Fibroblast of pulmonary artery (primary cell): ENCODE results near the gene UBL7.
A peak's percentile ranks its signal among the peaks of the same experiment; 100 is the strongest.
"Not testable (repeated sequence)": the region's sequence is repeated elsewhere in the genome, so short reads cannot be mapped to it uniquely, and the experiment has no call there.

ENCODE experiments used
- DNase-seq: peaks from one replicate; pipeline ENCODE4 v3.0.0-alpha.2; 2010; ENCODE audit warnings: low read depth
- H3K4me3 ChIP-seq: replicated peaks from 2 replicates; pipeline ENCODE4 v1.5.1; 2011; ENCODE audit warnings: low read depth, mild to moderate bottlenecking, control low read depth, low read length, moderate library complexity
- TF ChIP-seq, protein P1 (sequence below): IDR thresholded peaks from 2 replicates; pipeline ENCODE4 v1.5.1; 2011; ENCODE audit warnings: mild to moderate bottlenecking, control low read depth, low read length, inconsistent platforms; ENCODE audit errors: missing control alignments

Gene UBL7

DNA sequence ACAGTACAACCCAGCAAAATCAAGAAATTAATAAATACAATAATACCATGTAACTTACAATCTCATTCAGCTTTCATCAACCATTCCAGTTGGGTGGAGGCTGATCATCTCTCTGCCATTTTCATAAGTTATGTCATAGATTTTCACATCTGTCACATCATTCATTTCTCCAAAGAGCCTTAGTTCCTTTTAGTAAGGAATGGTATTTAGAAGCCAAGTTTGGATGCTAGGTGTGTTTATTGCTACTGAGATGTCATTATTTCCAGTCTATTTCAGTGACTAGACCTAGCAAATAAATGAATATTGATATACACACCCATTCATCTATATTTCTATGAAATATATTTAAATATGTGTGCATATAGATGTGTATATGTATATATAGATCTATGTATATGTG is 2.7 kb upstream of the UBL7 start:
- no peak for DNase-seq
- TF ChIP-seq, protein P1, sequence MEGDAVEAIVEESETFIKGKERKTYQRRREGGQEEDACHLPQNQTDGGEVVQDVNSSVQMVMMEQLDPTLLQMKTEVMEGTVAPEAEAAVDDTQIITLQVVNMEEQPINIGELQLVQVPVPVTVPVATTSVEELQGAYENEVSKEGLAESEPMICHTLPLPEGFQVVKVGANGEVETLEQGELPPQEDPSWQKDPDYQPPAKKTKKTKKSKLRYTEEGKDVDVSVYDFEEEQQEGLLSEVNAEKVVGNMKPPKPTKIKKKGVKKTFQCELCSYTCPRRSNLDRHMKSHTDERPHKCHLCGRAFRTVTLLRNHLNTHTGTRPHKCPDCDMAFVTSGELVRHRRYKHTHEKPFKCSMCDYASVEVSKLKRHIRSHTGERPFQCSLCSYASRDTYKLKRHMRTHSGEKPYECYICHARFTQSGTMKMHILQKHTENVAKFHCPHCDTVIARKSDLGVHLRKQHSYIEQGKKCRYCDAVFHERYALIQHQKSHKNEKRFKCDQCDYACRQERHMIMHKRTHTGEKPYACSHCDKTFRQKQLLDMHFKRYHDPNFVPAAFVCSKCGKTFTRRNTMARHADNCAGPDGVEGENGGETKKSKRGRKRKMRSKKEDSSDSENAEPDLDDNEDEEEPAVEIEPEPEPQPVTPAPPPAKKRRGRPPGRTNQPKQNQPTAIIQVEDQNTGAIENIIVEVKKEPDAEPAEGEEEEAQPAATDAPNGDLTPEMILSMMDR = no peak

GRCh38 chr15:74461847-74462511 is 1.0 kb upstream of the UBL7 start:
- TF ChIP-seq, protein P1 = no peak
- DNase-seq = no peak
- peak overlapping the region; percentile 94 for H3K4me3 ChIP-seq

More for the DNA sequence above, 2.7 kb upstream of the UBL7 start:
- no peak overlapping the region for H3K4me3 ChIP-seq

GRCh38 chr15:74460298-74460697 is 662 bp downstream of the UBL7 start:
- DNase-seq = no peak
- peak overlapping the region; percentile 94 for H3K4me3 ChIP-seq
- TF ChIP-seq, protein P1 = no peak

DNA sequence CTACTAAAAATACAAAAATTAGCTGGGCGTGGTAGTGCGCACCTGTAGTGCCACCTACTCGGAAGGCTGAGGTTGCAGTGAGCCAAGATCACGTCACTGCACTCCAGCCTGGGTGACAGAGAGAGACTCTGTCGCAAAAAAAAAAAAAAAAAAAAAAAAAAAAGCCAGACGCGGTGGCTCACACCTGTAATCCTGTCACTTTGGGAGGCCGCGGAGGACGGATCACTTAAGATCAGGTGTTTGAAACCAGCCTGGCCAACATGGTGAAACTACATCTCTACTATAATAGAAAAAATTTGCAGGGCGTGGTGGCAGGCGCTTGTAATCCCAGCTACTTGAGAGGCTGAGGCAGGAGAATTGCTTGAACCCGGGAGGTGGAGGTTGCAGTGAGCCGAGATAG is 1.2 kb downstream of the UBL7 start:
- DNase-seq = not testable (repeated sequence)
- peak overlapping the region; percentile 94 for H3K4me3 ChIP-seq

DNA sequence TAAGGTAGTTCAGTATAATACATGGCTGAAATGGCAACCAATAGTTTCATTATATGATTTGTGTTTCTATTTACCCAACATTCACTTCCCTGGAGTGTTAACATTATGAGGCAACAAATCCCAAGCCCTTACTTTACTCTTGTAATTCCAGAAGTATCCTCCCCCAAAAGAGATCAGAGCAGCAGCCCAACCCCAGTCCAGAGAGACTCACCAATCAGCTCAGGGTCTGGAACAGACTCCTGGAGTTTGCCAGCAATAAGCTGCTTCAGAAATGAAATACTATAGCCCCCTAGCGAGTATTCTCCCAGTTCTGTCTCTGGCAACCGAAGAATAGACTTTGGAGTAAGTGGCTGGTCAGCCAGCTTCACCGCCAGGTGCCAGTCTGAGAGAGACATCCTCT is 2.5 kb downstream of the UBL7 start:
- TF ChIP-seq, protein P1 = no peak
- H3K4me3 ChIP-seq = no peak overlapping the region
- no peak for DNase-seq

DNA sequence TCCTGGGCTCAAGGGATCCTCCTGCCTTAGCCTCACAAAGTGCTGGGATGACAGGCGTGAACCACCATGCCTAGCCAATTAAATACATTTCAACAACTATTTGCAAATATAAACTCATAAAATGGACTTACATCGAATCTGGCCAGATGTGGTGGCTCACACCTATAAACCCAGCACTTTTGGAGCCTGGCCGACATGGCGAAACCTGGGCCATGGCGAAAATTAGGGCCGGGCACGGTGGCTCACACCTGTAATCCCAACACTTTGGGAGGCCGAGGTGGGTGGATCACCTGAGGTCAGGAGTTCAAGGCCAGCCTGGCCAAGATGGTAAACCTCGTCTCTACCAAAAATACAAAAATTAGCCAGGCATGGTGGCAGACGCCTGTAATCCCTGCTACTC is 3.9 kb downstream of the UBL7 start:
- H3K4me3 ChIP-seq, DNase-seq: not testable (repeated sequence)

DNA sequence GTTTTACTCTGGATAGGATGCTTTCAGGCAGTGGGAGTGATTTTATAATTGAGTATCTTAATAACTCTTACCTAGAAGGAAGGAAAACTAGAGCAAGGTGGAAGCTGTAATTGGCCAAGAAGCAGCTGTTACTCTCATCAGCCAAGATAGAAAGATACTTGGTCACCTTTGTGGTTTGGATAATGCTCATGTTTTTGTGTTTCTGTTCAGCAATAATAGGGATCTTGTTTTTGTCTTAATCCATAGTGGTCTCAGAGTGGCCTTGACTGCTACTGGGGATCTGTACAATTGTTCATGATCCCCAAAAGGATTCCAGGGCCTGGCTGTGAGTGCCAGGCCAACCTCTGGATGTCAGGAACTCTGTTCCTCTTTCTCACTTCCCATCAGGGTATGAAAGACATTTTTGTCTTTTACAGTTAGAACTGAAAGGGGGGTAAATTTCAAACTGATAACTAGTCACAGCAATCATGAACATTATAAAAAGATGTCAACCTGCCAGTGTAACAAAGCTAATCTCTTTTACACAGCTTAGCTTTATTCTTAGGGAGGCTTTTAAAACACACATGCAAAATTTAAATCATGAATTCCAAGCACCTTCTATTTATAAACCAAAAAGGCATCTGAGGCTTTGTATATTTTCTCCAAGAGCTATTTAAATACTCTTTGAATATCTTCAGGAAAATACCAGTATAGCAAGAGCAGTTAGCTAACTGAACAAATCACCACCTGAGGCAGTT is 6.0 kb downstream of the UBL7 start:
- TF ChIP-seq, protein P1 = no peak
- no peak for DNase-seq
- no peak overlapping the region for H3K4me3 ChIP-seq
